ENCODE measurements around the gene POLR1H. TPM values are rescaled to one million over a fixed set of nuclear protein-coding genes. Genes with fewer than 3 reads are reported as not detected.

The POLR1H gene
- total and polyA plus RNA-seq, 7 experiments from 2014 or later = 27.3 to 128 (median 45.1) TPM

GRCh38 chr6:30087876-30088275 lies 26.8 kb downstream of the POLR1H start:
- Mint-ChIP-seq H3K36me3 (peaks cover 0 to 6% (median 4%) of the 10 kb centered on the region in 5 donors), H3K27ac (no peak overlapping the region), H3K27me3 (peaks cover 40 to 66% (median 53%) of the 10 kb centered on the region in 5 donors), H3K4me3 (no peak overlapping the region), H3K4me1 (peaks cover 0 to 6% (median 0%) of the 10 kb centered on the region in 7 donors), H3K9me3 (peaks cover 0 to 3% (median 0%) of the 10 kb centered on the region in 11 donors)
- ATAC-seq (no peak), DNase-seq (no peak)
- H3K27ac ChIP-seq (ENCODE audit: low read depth, low read length) = no peak overlapping the region
- intact Hi-C loops (cut with micrococcal nuclease) = no loop called here
- no peak overlapping the region for H3K4me3 ChIP-seq (ENCODE audit: low read length)
- no peaks in the 10 kb centered on the region for H3K36me3 ChIP-seq (ENCODE audit: control insufficient read depth in 2 of 3, insufficient read depth in 3 of 3, low read length in 3 of 3)
- no peaks in the 10 kb centered on the region for H3K4me1 ChIP-seq (ENCODE audit: control insufficient read depth in 2 of 2, insufficient read depth in 2 of 2, low read length in 2 of 2)
- peaks cover 0 to 8% of the 10 kb centered on the region in 2 donors for H3K27me3 ChIP-seq (ENCODE audit: control insufficient read depth in 2 of 2, insufficient read depth in 2 of 2, low read length in 2 of 2)
- ChIA-PET CTCF (interaction anchor here (1.1 to 1.7 kb wide), 2 partner anchors 14 to 45 kb away, joined by 3 to 5 read pairs; no protein-coding TSS in a partner anchor), POLR2A (no interaction called here)
- no peaks in the 10 kb centered on the region for H3K9me3 ChIP-seq (ENCODE audit: control insufficient read depth in 2 of 3, low read length in 3 of 3)

- intact Hi-C loops (cut with micrococcal nuclease) = no loop called here
- ATAC-seq (no peak), DNase-seq (no peak)
- Histone ChIP-seq H3K27ac (ENCODE audit: low read depth, low read length) (no peak overlapping the region), H3K4me1 (ENCODE audit: control insufficient read depth in 2 of 2, insufficient read depth in 2 of 2, low read length in 2 of 2) (no peaks in the 10 kb centered on the region), H3K27me3 (ENCODE audit: control insufficient read depth in 2 of 2, insufficient read depth in 2 of 2, low read length in 2 of 2) (peaks cover 0 to 8% of the 10 kb centered on the region in 2 donors), H3K4me3 (ENCODE audit: low read length) (no peak overlapping the region), H3K9me3 (ENCODE audit: control insufficient read depth in 2 of 3, low read length in 3 of 3) (no peaks in the 10 kb centered on the region), H3K36me3 (ENCODE audit: control insufficient read depth in 2 of 3, insufficient read depth in 3 of 3, low read length in 3 of 3) (no peaks in the 10 kb centered on the region)
- Mint-ChIP-seq H3K36me3 (peaks cover 0 to 6% (median 4%) of the 10 kb centered on the region in 5 donors), H3K4me1 (peaks cover 0 to 6% (median 2%) of the 10 kb centered on the region in 7 donors), H3K27me3 (peaks cover 46 to 79% (median 62%) of the 10 kb centered on the region in 5 donors), H3K9me3 (peaks cover 0 to 3% (median 0%) of the 10 kb centered on the region in 11 donors), H3K27ac (no peak overlapping the region), H3K4me3 (no peak overlapping the region)
- ChIA-PET CTCF (no interaction called here), POLR2A (no interaction called here)
Measured at GRCh38 chr6:30091577-30092381, 30.7 kb downstream of the POLR1H start.

- H3K36me3 Mint-ChIP-seq = peaks cover 0 to 6% (median 0%) of the 10 kb centered on the region in 5 donors
Measured at GRCh38 chr6:30092852-30093543, 31.9 kb downstream of the POLR1H start.

GRCh38 chr6:30093951-30094661 lies 33.0 kb downstream of the POLR1H start:
- DNase-seq (no peak), ATAC-seq (no peak)
- no peak overlapping the region for H3K27ac Mint-ChIP-seq
- CTCF ChIA-PET = interaction anchor here (2.3 kb wide), 1 partner anchor 10 kb away, joined by 11 read pairs; no protein-coding TSS in a partner anchor
- no peak overlapping the region for H3K4me3 ChIP-seq (ENCODE audit: low read length)
- H3K36me3 Mint-ChIP-seq = peaks cover 0 to 6% (median 0%) of the 10 kb centered on the region in 5 donors
- peaks cover 0 to 1% (median 0%) of the 10 kb centered on the region in 11 donors for H3K9me3 Mint-ChIP-seq
- no peaks in the 10 kb centered on the region for H3K9me3 ChIP-seq (ENCODE audit: control insufficient read depth in 2 of 3, low read length in 3 of 3)
- intact Hi-C loops (cut with micrococcal nuclease) = no loop called here
- H3K4me1 Mint-ChIP-seq = peaks cover 9 to 25% (median 22%) of the 10 kb centered on the region in 7 donors
- peaks cover 0 to 16% of the 10 kb centered on the region in 2 donors for H3K4me1 ChIP-seq (ENCODE audit: control insufficient read depth in 2 of 2, insufficient read depth in 2 of 2, low read length in 2 of 2)
- peaks cover 0 to 8% of the 10 kb centered on the region in 2 donors for H3K27me3 ChIP-seq (ENCODE audit: control insufficient read depth in 2 of 2, insufficient read depth in 2 of 2, low read length in 2 of 2)
- peaks cover 30 to 85% (median 52%) of the 10 kb centered on the region in 5 donors for H3K27me3 Mint-ChIP-seq
- no peak overlapping the region for H3K27ac ChIP-seq (ENCODE audit: low read depth, low read length)
- H3K4me3 Mint-ChIP-seq = no peak overlapping the region
- H3K36me3 ChIP-seq (ENCODE audit: control insufficient read depth in 2 of 3, insufficient read depth in 3 of 3, low read length in 3 of 3) = no peaks in the 10 kb centered on the region
- POLR2A ChIA-PET = interaction anchor here (0.7 to 1.1 kb wide), 2 partner anchors 9 to 1319 kb away, joined by 3 to 4 read pairs; no protein-coding TSS in a partner anchor

More at GRCh38 chr6:30092852-30093543, 31.9 kb downstream of the POLR1H start:
- H3K9me3 ChIP-seq (ENCODE audit: control insufficient read depth in 2 of 3, low read length in 3 of 3) = no peaks in the 10 kb centered on the region
- peaks cover 0 to 8% of the 10 kb centered on the region in 2 donors for H3K27me3 ChIP-seq (ENCODE audit: control insufficient read depth in 2 of 2, insufficient read depth in 2 of 2, low read length in 2 of 2)
- H3K27ac Mint-ChIP-seq = no peak overlapping the region
- no peaks in the 10 kb centered on the region for H3K36me3 ChIP-seq (ENCODE audit: control insufficient read depth in 2 of 3, insufficient read depth in 3 of 3, low read length in 3 of 3)
- H3K4me1 ChIP-seq (ENCODE audit: control insufficient read depth in 2 of 2, insufficient read depth in 2 of 2, low read length in 2 of 2) = peaks cover 0 to 9% of the 10 kb centered on the region in 2 donors
- no peaks in the 10 kb centered on the region for H3K9me3 Mint-ChIP-seq
- intact Hi-C loops (cut with micrococcal nuclease) = no loop called here
- no peak overlapping the region for H3K4me3 ChIP-seq (ENCODE audit: low read length)
- DNase-seq = no peak
- peaks cover 4 to 17% (median 12%) of the 10 kb centered on the region in 7 donors for H3K4me1 Mint-ChIP-seq
- ChIA-PET CTCF (interaction anchor here (2.3 kb wide), 1 partner anchor 11 kb away, joined by 11 read pairs; no protein-coding TSS in a partner anchor), POLR2A (no interaction called here)
- H3K27ac ChIP-seq (ENCODE audit: low read depth, low read length) = no peak overlapping the region
- H3K4me3 Mint-ChIP-seq = no peak overlapping the region
- peaks cover 34 to 81% (median 54%) of the 10 kb centered on the region in 5 donors for H3K27me3 Mint-ChIP-seq
- no peak for ATAC-seq

GRCh38 chr6:30096829-30097228 lies 35.8 kb downstream of the POLR1H start:
- peaks cover 28 to 48% (median 44%) of the 10 kb centered on the region in 7 donors for H3K4me1 Mint-ChIP-seq

More at GRCh38 chr6:30096829-30097228, 35.8 kb downstream of the POLR1H start:
- H3K27me3 Mint-ChIP-seq = peaks cover 28 to 87% (median 45%) of the 10 kb centered on the region in 5 donors
- H3K36me3 Mint-ChIP-seq = no peaks in the 10 kb centered on the region
- Histone ChIP-seq H3K27me3 (ENCODE audit: control insufficient read depth in 2 of 2, insufficient read depth in 2 of 2, low read length in 2 of 2) (peaks cover 5 to 14% of the 10 kb centered on the region in 2 donors), H3K27ac (ENCODE audit: low read depth, low read length) (no peak overlapping the region), H3K4me3 (ENCODE audit: low read length) (no peak overlapping the region), H3K36me3 (ENCODE audit: control insufficient read depth in 2 of 3, insufficient read depth in 3 of 3, low read length in 3 of 3) (no peaks in the 10 kb centered on the region), H3K4me1 (ENCODE audit: control insufficient read depth in 2 of 2, insufficient read depth in 2 of 2, low read length in 2 of 2) (peaks cover 16 to 32% of the 10 kb centered on the region in 2 donors), H3K9me3 (ENCODE audit: control insufficient read depth in 2 of 3, low read length in 3 of 3) (no peaks in the 10 kb centered on the region)
- H3K4me3 Mint-ChIP-seq = peak overlapping the region in 3 of 10 donors; percentile 43 to 73 (median 66)
- CTCF ChIA-PET = interaction anchor here (1.2 kb wide), 2 partner anchors 10 to 33 kb away, joined by 3 read pairs; no protein-coding TSS in a partner anchor
- H3K27ac Mint-ChIP-seq = peak overlapping the region in 3 of 9 donors; percentile 6 to 81 (median 8)
- DNase-seq = no peak
- intact Hi-C loops (cut with micrococcal nuclease) = no loop called here
- no peak for ATAC-seq
- POLR2A ChIA-PET = interaction anchor here (1.2 kb wide), 1 partner anchor 25 kb away, joined by 4 read pairs; no protein-coding TSS in a partner anchor
- H3K9me3 Mint-ChIP-seq = peaks cover 0 to 1% (median 0%) of the 10 kb centered on the region in 11 donors
